NCI-H2196 (cell line): ENCODE results near the gene EFNA4.
"Not testable (repeated sequence)": the region's sequence is repeated elsewhere in the genome, so short reads cannot be mapped to it uniquely, and the experiment has no call there.

Experiments used
- DNase-seq: peaks from one replicate; lab custom pipeline; 2025; ENCODE audit not compliant: unreplicated experiment; lab: John Stamatoyannopoulos, UW

The EFNA4 gene

GRCh38 chr1:155116113-155116764 lies 52.7 kb downstream of the EFNA4 start:
- DNase-seq: no peak

DNA sequence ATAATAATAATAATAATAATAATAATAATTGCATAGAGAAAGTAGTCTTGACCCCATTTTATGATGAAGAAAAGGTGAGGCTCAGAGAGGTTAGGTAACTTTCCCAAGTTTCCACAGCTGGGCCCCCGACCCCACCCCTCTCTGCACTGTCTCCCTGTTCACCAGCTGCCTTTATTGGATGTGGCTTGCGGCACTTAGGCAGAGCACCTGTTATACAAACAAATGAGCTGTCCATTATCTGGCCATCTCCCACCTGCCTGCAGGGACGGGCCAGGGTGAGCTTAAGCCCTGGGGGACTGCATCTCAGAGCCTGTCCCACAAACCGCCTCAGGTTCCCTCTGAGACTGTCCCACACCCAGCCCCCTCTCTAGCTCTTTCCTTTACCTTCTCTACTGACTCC lies 54.1 kb downstream of the EFNA4 start:
- DNase-seq: no peak

- DNase-seq: not testable (repeated sequence)
These were observed 54.5 kb downstream of the EFNA4 start for GRCh38 chr1:155118090-155118489.
